Activated CD4-positive, alpha-beta T cell treated with anti-CD3 and anti-CD28 coated beads, Interleukin-2, amount 10 ng/mL, durations not matched to agents 7 days and 5 days (primary cell): ENCODE data around the gene IQCF6. TPM values are rescaled to one million over a fixed set of nuclear protein-coding genes. Genes with fewer than 3 reads are reported as not detected.
"Not testable (repeated sequence)": the region's sequence is repeated elsewhere in the genome, so short reads cannot be mapped to it uniquely, and the experiment has no call there.

ENCODE experiments used
- CTCF ChIA-PET: fragments of 350-600 bp; sonication (Branson Sonifier 250); formaldehyde crosslinking; loops from one replicate; lab custom pipeline; 2021; ENCODE audit warnings: antibody characterized with exemption; lab: Charles Lee
- POLR2A ChIA-PET: fragments of 350-600 bp; sonication (Branson Sonifier 250); formaldehyde crosslinking; loops from one replicate; lab custom pipeline; 2021; ENCODE audit warnings: antibody characterized with exemption; lab: Charles Lee
- DNase-seq: peaks from one replicate; pipeline ENCODE4 v3.0.0-alpha.2; 2020
- H3K27ac Mint-ChIP-seq: one replicate; pipeline ENCODE4 v1.8.0; 2021; ENCODE audit warnings: mild to moderate bottlenecking, moderate library complexity, mixed read lengths
- H3K27me3 Mint-ChIP-seq: one replicate; pipeline ENCODE4 v1.8.0; 2021; ENCODE audit warnings: mixed read lengths
- H3K36me3 Mint-ChIP-seq: one replicate; pipeline ENCODE4 v1.8.0; 2021; ENCODE audit warnings: low read depth, mixed read lengths
- H3K4me1 Mint-ChIP-seq: one replicate; pipeline ENCODE4 v1.8.0; 2021; ENCODE audit warnings: mixed read lengths
- H3K4me3 Mint-ChIP-seq: one replicate; pipeline ENCODE4 v1.8.0; 2021; ENCODE audit warnings: mild to moderate bottlenecking, moderate library complexity, mixed read lengths
- H3K9me3 Mint-ChIP-seq: one replicate; pipeline ENCODE4 v1.8.0; 2021; ENCODE audit warnings: mixed read lengths
- total RNA-seq, 2 experiments: library from RNA; stranded (reverse); gene quantifications; one replicate each; pipeline ENCODE4 v1.2.3, GENCODE V29; 2021

IQCF6 gene
- total RNA-seq, 2 experiments from 2014 or later, result not detected

- Mint-ChIP-seq H3K4me3 (no peak overlapping the region), H3K27ac (no peak overlapping the region), H3K4me1 (peaks cover 40% of the 10 kb centered on the region), H3K36me3 (no peaks in the 10 kb centered on the region), H3K9me3 (peaks cover 2% of the 10 kb centered on the region), H3K27me3 (peaks cover 19% of the 10 kb centered on the region)
- DNase-seq, result peak; percentile 60
- ChIA-PET CTCF (interaction anchor here (0.6 to 2.6 kb wide), 8 partner anchors 13 to 612 kb away, joined by 3 to 11 read pairs (median 3); no protein-coding TSS in a partner anchor), POLR2A (interaction anchor here (0.7 kb wide), 1 partner anchor 35 kb away, joined by 3 read pairs; no protein-coding TSS in a partner anchor)
Observed at GRCh38 chr3:51799879-51800749, 21.1 kb upstream of the IQCF6 start.

- no peak overlapping the region for H3K27ac Mint-ChIP-seq
- no peaks in the 10 kb centered on the region for H3K36me3 Mint-ChIP-seq
- CTCF ChIA-PET, result interaction anchor here (0.6 to 2.6 kb wide), 3 partner anchors 12 to 1177 kb away, joined by 3 to 11 read pairs (median 3); no protein-coding TSS in a partner anchor
- H3K4me1 Mint-ChIP-seq, result peaks cover 38% of the 10 kb centered on the region
- H3K9me3 Mint-ChIP-seq, result peaks cover 2% of the 10 kb centered on the region
- POLR2A ChIA-PET, result no interaction called here
- DNase-seq, result no peak
- H3K4me3 Mint-ChIP-seq, result no peak overlapping the region
- peaks cover 19% of the 10 kb centered on the region for H3K27me3 Mint-ChIP-seq
Observed at GRCh38 chr3:51798411-51798963, 19.4 kb upstream of the IQCF6 start.

DNA sequence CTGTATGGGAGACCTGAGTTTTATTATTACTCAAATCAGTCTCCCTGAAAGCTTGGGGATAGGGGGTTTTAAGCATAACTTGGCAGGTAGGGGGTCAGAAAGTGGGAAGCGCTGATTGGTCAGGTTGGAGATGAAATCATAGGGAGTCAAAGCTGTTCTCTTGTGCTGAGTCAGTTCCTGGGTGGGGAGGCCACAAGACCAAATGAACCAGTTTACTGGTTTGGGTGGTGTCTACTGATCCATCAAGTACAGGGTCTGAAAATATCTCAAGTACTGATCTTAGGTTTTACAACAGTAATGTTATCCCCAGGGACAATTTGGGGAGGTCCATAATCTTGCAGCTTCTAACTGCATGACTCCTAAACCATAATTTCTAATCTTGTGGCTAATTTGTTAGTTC lies 17.8 kb upstream of the IQCF6 start:
- Mint-ChIP-seq H3K4me1 (peaks cover 38% of the 10 kb centered on the region), H3K27ac (peak overlapping the region; percentile 79), H3K36me3 (no peaks in the 10 kb centered on the region), H3K4me3 (no peak overlapping the region), H3K9me3 (peaks cover 2% of the 10 kb centered on the region), H3K27me3 (peaks cover 17% of the 10 kb centered on the region)
- peak; percentile 16 for DNase-seq
- ChIA-PET CTCF (interaction anchor here (0.9 to 1.5 kb wide), 2 partner anchors 114 to 295 kb away, joined by 3 to 4 read pairs; no protein-coding TSS in a partner anchor), POLR2A (no interaction called here)

- no peak for DNase-seq
- Mint-ChIP-seq H3K27me3 (peaks cover 17% of the 10 kb centered on the region), H3K4me1 (peaks cover 42% of the 10 kb centered on the region), H3K27ac (no peak overlapping the region), H3K36me3 (no peaks in the 10 kb centered on the region), H3K9me3 (peaks cover 2% of the 10 kb centered on the region), H3K4me3 (no peak overlapping the region)
- POLR2A ChIA-PET, result no interaction called here
- CTCF ChIA-PET, result no interaction called here
Observed at GRCh38 chr3:51794206-51794605, 15.2 kb upstream of the IQCF6 start.

DNA sequence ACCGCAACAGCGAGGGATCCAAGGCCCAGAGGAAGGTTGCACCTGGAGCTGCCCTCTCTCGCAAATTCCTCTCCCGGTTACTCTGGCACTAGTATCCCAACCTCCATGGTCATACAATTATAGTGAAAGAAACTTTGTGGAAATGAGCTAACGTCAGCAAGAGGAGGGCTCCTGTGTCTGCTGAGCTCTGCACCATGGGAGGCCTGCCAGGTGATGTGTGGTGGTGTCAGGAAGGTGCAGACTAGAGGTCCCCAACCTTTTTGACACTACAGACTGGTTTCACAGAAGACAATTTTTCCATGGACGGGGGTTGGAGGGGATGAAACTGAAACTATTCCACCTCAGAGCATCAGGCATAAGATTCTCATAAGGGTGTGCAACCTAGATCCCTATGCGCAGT lies 13.2 kb upstream of the IQCF6 start:
- no peak overlapping the region for H3K4me3 Mint-ChIP-seq
- CTCF ChIA-PET, result interaction anchor here (0.8 to 1.4 kb wide), 2 partner anchors 110 to 113 kb away, joined by 3 to 4 read pairs; no protein-coding TSS in a partner anchor
- POLR2A ChIA-PET, result no interaction called here

DNA sequence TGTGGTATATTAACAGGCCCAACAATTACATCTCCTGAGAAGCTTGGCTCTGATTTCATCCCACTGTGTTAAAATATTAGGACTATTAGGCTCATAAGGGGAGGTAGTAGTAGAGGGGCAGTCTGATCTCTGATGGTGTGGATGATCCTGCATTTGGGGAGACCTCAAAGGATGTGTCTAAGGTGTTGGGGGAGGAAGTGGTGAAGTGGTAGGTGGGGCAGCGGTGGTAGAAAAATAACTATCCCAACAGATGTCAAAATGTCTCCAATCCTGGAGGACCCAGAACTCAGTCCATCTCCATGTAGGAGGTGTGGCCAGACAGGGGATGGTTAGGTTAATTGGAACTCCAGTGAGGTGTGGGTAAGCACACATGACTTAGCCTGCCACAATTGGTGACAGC lies 10.4 kb upstream of the IQCF6 start:
- Mint-ChIP-seq H3K9me3 (no peaks in the 10 kb centered on the region), H3K36me3 (no peaks in the 10 kb centered on the region), H3K27me3 (peaks cover 25% of the 10 kb centered on the region), H3K4me3 (no peak overlapping the region), H3K4me1 (peaks cover 14% of the 10 kb centered on the region), H3K27ac (peak overlapping the region; percentile 27)
- ChIA-PET CTCF (interaction anchor here (1.4 kb wide), 1 partner anchor 107 kb away, joined by 3 read pairs; no protein-coding TSS in a partner anchor), POLR2A (no interaction called here)
- DNase-seq, result no peak

More for the DNA sequence above, 13.2 kb upstream of the IQCF6 start:
- Mint-ChIP-seq H3K9me3 (no peaks in the 10 kb centered on the region), H3K4me1 (peaks cover 25% of the 10 kb centered on the region), H3K36me3 (no peaks in the 10 kb centered on the region), H3K27ac (no peak overlapping the region), H3K27me3 (peaks cover 18% of the 10 kb centered on the region)
- DNase-seq, result no peak

- POLR2A ChIA-PET, DNase-seq, H3K27ac Mint-ChIP-seq, H3K4me3 Mint-ChIP-seq, CTCF ChIA-PET, H3K9me3 Mint-ChIP-seq, H3K36me3 Mint-ChIP-seq: not testable (repeated sequence)
- peaks cover 34% of the 10 kb centered on the region for H3K27me3 Mint-ChIP-seq
- H3K4me1 Mint-ChIP-seq, result peaks cover 14% of the 10 kb centered on the region
Observed at GRCh38 chr3:51787576-51787975, 8.5 kb upstream of the IQCF6 start.

- H3K27ac Mint-ChIP-seq, result no peak overlapping the region
- no peaks in the 10 kb centered on the region for H3K36me3 Mint-ChIP-seq
- no peaks in the 10 kb centered on the region for H3K9me3 Mint-ChIP-seq
- DNase-seq, result no peak
- H3K27me3 Mint-ChIP-seq, result peaks cover 35% of the 10 kb centered on the region
- H3K4me3 Mint-ChIP-seq, result no peak overlapping the region
- POLR2A ChIA-PET, result no interaction called here
- CTCF ChIA-PET, result interaction anchor here (1.2 kb wide), 1 partner anchor 13 kb away, joined by 3 read pairs; no protein-coding TSS in a partner anchor
- H3K4me1 Mint-ChIP-seq, result peaks cover 14% of the 10 kb centered on the region
Observed at GRCh38 chr3:51786267-51786666, 7.2 kb upstream of the IQCF6 start.

DNA sequence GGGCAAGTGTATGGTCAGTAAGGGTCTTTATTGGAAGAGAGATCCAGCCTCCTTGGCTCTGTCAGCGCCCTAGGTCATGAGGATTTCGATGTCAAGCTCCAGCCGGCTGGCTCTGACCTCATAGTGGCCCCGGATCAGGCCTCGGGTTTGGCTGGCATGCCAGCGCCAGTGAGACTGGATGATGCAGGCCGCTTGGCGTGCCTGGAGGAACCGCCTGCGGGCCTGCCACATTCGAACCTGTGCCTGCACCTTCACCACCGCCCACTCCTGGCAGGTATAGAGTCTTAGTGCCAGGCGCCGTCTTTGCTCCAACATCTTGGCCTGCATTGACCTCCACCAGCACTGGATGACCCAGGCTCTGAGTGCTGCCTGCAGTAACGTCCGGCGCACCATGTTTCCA lies 483 bp downstream of the IQCF6 start:
- POLR2A ChIA-PET, result no interaction called here
- DNase-seq, result no peak
- Mint-ChIP-seq H3K36me3 (no peaks in the 10 kb centered on the region), H3K4me1 (no peaks in the 10 kb centered on the region), H3K27ac (no peak overlapping the region), H3K9me3 (peaks cover 2% of the 10 kb centered on the region), H3K27me3 (peaks cover 17% of the 10 kb centered on the region), H3K4me3 (no peak overlapping the region)
- CTCF ChIA-PET, result no interaction called here

GRCh38 chr3:51777985-51778384 lies 1.1 kb downstream of the IQCF6 start:
- Mint-ChIP-seq H3K4me1 (no peaks in the 10 kb centered on the region), H3K36me3 (no peaks in the 10 kb centered on the region), H3K9me3 (peaks cover 2% of the 10 kb centered on the region), H3K27me3 (peaks cover 23% of the 10 kb centered on the region), H3K27ac (no peak overlapping the region), H3K4me3 (no peak overlapping the region)
- DNase-seq, result no peak
- ChIA-PET POLR2A (no interaction called here), CTCF (no interaction called here)

DNA sequence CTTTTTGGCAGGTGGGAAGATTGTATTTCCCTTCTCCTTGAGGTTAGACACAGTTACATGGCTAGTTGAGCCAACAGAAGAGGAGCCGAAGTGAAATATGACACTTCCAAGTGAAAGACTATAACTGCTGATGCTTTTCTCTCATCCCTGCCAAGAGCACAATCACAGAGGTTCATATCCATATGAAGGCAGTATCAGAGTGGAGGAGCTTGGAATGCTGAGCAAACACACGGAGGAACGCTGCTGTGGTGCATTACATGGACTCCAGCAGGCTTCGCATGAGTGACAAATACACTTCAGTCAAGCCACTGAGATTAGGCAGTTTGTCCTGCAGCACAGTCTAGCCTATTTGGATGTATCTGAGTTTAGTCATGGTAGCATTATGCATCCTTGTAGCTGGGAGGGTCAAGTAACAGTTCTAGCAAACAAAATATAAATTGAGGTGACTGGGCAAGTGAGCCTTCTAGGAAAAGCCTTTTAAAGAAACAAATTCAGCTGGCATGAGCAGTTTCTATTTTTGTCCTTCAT lies 5.4 kb downstream of the IQCF6 start:
- H3K36me3 Mint-ChIP-seq, result peaks cover 3% of the 10 kb centered on the region

DNA sequence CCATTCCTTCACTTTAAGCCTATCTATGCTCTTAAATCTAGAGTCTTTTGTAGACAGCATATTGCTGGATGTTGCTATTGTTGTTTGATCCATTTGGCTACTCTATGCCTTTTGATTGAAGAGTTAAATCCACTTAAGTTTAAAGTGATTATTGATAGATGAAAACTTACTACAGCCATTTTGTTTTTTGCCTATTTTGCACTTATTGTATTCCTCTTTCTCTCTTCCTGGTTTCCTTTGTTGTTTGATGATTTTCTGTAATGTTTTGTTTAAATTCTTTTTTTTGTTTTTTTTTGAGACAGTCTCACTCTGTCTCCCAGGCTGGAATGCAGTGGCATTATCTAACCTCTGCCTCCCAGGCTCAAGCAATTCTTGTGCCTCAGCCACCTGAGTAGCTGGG lies 19.8 kb downstream of the IQCF6 start:
- H3K9me3 Mint-ChIP-seq, result peaks cover 31% of the 10 kb centered on the region
- no peaks in the 10 kb centered on the region for H3K4me1 Mint-ChIP-seq
- CTCF ChIA-PET, result no interaction called here
- peaks cover 3% of the 10 kb centered on the region for H3K36me3 Mint-ChIP-seq
- H3K27me3 Mint-ChIP-seq, result peaks cover 40% of the 10 kb centered on the region
- DNase-seq, result no peak
- H3K4me3 Mint-ChIP-seq, result no peak overlapping the region
- H3K27ac Mint-ChIP-seq, result no peak overlapping the region
- POLR2A ChIA-PET, result interaction anchor here (0.6 kb wide), 1 partner anchor 215 kb away, joined by 3 read pairs; the partner anchor contains the start of gene ABHD14B

More for the DNA sequence above, 5.4 kb downstream of the IQCF6 start:
- CTCF ChIA-PET, result no interaction called here
- peaks cover 48% of the 10 kb centered on the region for H3K27me3 Mint-ChIP-seq
- H3K9me3 Mint-ChIP-seq, result peaks cover 2% of the 10 kb centered on the region
- no peaks in the 10 kb centered on the region for H3K4me1 Mint-ChIP-seq
- DNase-seq, result no peak
- H3K27ac Mint-ChIP-seq, result no peak overlapping the region
- H3K4me3 Mint-ChIP-seq, result no peak overlapping the region
- POLR2A ChIA-PET, result no interaction called here
